Right lobe of liver (tissue), 6 donors: ENCODE measurements around the gene SHMT2. TPM values are rescaled to one million over a fixed set of nuclear protein-coding genes. Genes with fewer than 3 reads are reported as not detected.
A peak's percentile ranks its signal among the peaks of the same experiment; 100 is the strongest.

ENCODE experiments used
- ATAC-seq, 4 donors: fragments of 200-7000 bp; cut with Tn5 transposase; one replicate each; pipeline ENCODE4 v1.9.1; 2020; ENCODE audit warnings: mild to moderate bottlenecking in 4 of 4, moderate library complexity in 4 of 4
- DNase-seq, 3 donors: peaks; one replicate each; pipeline ENCODE4 v3.0.0-alpha.2; 2020
- H3K27ac ChIP-seq, 3 donors: fragments of 200-600 bp; one replicate each; pipeline ENCODE4 v1.8.0; 2022
- H3K27me3 ChIP-seq, 2 donors: fragments of 200-600 bp; one replicate each; pipeline ENCODE4 v1.8.0; 2022
- H3K36me3 ChIP-seq, 4 donors: fragments of 200-600 bp; sonication (generic) in 1 of 4; one replicate each; pipeline versions ENCODE4 v1.5.1 to v1.8.0; 2017 to 2022; ENCODE audit warnings: control low read depth in 1 of 4
- H3K4me1 ChIP-seq, 4 donors: fragments of 200-600 bp; sonication (generic) in 1 of 4; one replicate each; pipeline versions ENCODE4 v1.5.1 to v1.8.0; 2017 to 2022; ENCODE audit warnings: control low read depth in 1 of 4
- H3K4me3 ChIP-seq, 3 donors: fragments of 200-600 bp; one replicate each; pipeline ENCODE4 v1.8.0; 2022
- H3K9me3 ChIP-seq, 4 donors: fragments of 200-600 bp; sonication (generic) in 1 of 4; one replicate each; pipeline versions ENCODE4 v1.5.1 to v1.8.0; 2017 to 2022; ENCODE audit warnings: control low read depth in 1 of 4
- CTCF ChIP-seq, 4 donors: fragments of 200-600 bp in 3 of 4; fragments of 450-650 bp in 1 of 4; IDR thresholded peaks; one replicate each; pipeline versions ENCODE4 v1.5.1 to v1.8.0; 2016 to 2022; ENCODE audit warnings: antibody characterized with exemption in 4 of 4, mild to moderate bottlenecking in 2 of 4
- POLR2A ChIP-seq: fragments of 450-650 bp; IDR thresholded peaks from one replicate; pipeline ENCODE4 v1.6.1; 2017; ENCODE audit warnings: antibody characterized with exemption, mild to moderate bottlenecking
- WGBS: methylation state at CpG from one replicate; pipeline ENCODE4 v1.1.6; 2018; ENCODE audit warnings: low coverage, low lambda C conversion rate; ENCODE audit not compliant: insufficient coverage; ENCODE audit errors: missing lambda C conversion rate; 5-methylcytosine and 5-hydroxymethylcytosine counted together
- intact Hi-C, 2 donors: fragments of 100-400 bp; cut with DNase I; formaldehyde crosslinking; loops; one replicate each; pipeline versions ENCODE4 v1.11.2 to v1.14.1; 2022
- total RNA-seq, 6 experiments: library from RNA; depleted of rRNA in 2 of 6; stranded (reverse); fragments of >200 nt in 2 of 6; fragmentation: NEBNext Ultra II Directional in 3 of 6; extraction: Animal tissue kit (Norgen Biotek cat#: 25700) in 3 of 6; gene quantifications; one replicate each; pipeline versions ENCODE4 v1.1.0 to v1.2.4, GENCODE V29; 2016 to 2023
- donor health status: DM: no; HTN: yes; CAD: no.
- donor health status: DM: no; HTN: no; CAD: no.
- donor health status: DM: no; HTN: no; CAD: no.
- donor health status: DM: no; HTN: yes; CAD: no.
- donor health status: DM: no; HTN: yes; CAD: no.

The SHMT2 gene
- total RNA-seq, 6 experiments from 2014 or later = 157 to 228 (median 194) TPM

GRCh38 chr12:57187222-57188089 lies 42.1 kb upstream of the SHMT2 start:
- intact Hi-C loops = no loop called here
- Histone ChIP-seq H3K27ac (no peak overlapping the region), H3K27me3 (no peaks in the 10 kb centered on the region), H3K4me3 (no peak overlapping the region), H3K9me3 (no peaks in the 10 kb centered on the region), H3K4me1 (no peaks in the 10 kb centered on the region), H3K36me3 (peaks cover 10 to 91% (median 60%) of the 10 kb centered on the region in 4 donors)
- 47% methylated on average over 7 of the region's 21 CpGs for WGBS
- TF ChIP-seq CTCF (IDR thresholded peaks at IDR 0.05) = no peak
- no peak for TF ChIP-seq POLR2A
- ATAC-seq (no peak), DNase-seq (no peak)

- no peak overlapping the region for H3K27ac ChIP-seq
- ATAC-seq (no peak), DNase-seq (no peak)
- no peaks in the 10 kb centered on the region for H3K9me3 ChIP-seq
- H3K36me3 ChIP-seq = peaks cover 14 to 94% (median 63%) of the 10 kb centered on the region in 4 donors
- no peaks in the 10 kb centered on the region for H3K4me1 ChIP-seq
- 100% methylated on average over 1 of the region's 8 CpGs for WGBS
- TF ChIP-seq POLR2A = no peak
- no peak for TF ChIP-seq CTCF (IDR thresholded peaks at IDR 0.05)
- no peaks in the 10 kb centered on the region for H3K27me3 ChIP-seq
- no peak overlapping the region for H3K4me3 ChIP-seq
- intact Hi-C loops = no loop called here
Measured at GRCh38 chr12:57188090-57188425, 41.5 kb upstream of the SHMT2 start.

GRCh38 chr12:57190037-57190436 lies 39.5 kb upstream of the SHMT2 start:
- H3K27me3 ChIP-seq = no peaks in the 10 kb centered on the region
- DNase-seq = no peak
- H3K36me3 ChIP-seq = peaks cover 19 to 94% (median 65%) of the 10 kb centered on the region in 4 donors
- no peak overlapping the region for H3K27ac ChIP-seq
- H3K9me3 ChIP-seq = no peaks in the 10 kb centered on the region
- peak in 3 of 4 donors; percentile 12 to 17 (median 13) for ATAC-seq
- no CpG with 5 or more reads among the region's 6 CpGs for WGBS
- intact Hi-C loops = no loop called here
- no peaks in the 10 kb centered on the region for H3K4me1 ChIP-seq
- TF ChIP-seq CTCF (IDR thresholded peaks at IDR 0.05) (no peak), POLR2A (no peak)
- H3K4me3 ChIP-seq = no peak overlapping the region

GRCh38 chr12:57190821-57191220 lies 38.7 kb upstream of the SHMT2 start:
- H3K4me1 ChIP-seq = no peaks in the 10 kb centered on the region
- no peak for DNase-seq
- H3K9me3 ChIP-seq = no peaks in the 10 kb centered on the region
- no peak overlapping the region for H3K4me3 ChIP-seq
- H3K27ac ChIP-seq = no peak overlapping the region
- TF ChIP-seq CTCF (IDR thresholded peaks at IDR 0.05) (no peak), POLR2A (no peak)
- intact Hi-C loops = no loop called here
- WGBS = 91% methylated on average over 7 of the region's 23 CpGs
- ATAC-seq = peak in 1 of 4 donors; percentile 3
- no peaks in the 10 kb centered on the region for H3K27me3 ChIP-seq
- peaks cover 19 to 94% (median 68%) of the 10 kb centered on the region in 4 donors for H3K36me3 ChIP-seq
